Measurements from ENCODE around the gene NMRK2.

The NMRK2 gene

DNA sequence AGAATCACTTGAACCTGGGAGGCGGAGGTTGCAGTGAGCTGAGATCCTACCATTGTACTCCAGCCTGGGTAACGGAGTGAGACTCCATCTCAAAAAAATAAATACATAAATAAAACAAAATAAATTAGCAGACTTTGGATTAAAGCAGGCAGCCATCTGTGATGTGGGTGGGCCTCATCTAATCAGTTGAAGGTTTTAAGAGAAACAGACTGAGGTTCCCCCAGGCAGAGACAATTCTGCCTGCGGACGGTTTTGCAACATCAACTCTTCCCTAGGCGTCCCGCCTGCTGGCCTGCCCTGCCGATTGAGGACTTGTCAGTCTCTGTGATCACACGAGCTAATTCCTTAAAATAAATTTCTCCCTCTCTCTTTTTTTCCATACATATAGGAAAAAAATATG lies 28.6 kb upstream of the NMRK2 start:
- no peaks in the 10 kb centered on the region for H3K4me1 ChIP-seq (ENCODE audit: control insufficient read depth, insufficient read depth, low read length)
- H3K36me3 ChIP-seq (ENCODE audit: control insufficient read depth, insufficient read depth, low read length): peaks cover 6% of the 10 kb centered on the region
- no peak overlapping the region for H3K27ac ChIP-seq (ENCODE audit: insufficient read depth, low read depth, low read length, poor library complexity, severe bottlenecking)
- no peak overlapping the region for H3K4me3 ChIP-seq (ENCODE audit: insufficient read depth, low read depth, low read length)
- WGBS, 2 experiments: 93% methylated on average over 7 to 8 of the region's 8 CpGs
- H3K9me3 ChIP-seq (ENCODE audit: control insufficient read depth, low read length): no peaks in the 10 kb centered on the region
- H3K27me3 ChIP-seq (ENCODE audit: control insufficient read depth, insufficient read depth, low read length, poor library complexity, severe bottlenecking): no peaks in the 10 kb centered on the region

DNA sequence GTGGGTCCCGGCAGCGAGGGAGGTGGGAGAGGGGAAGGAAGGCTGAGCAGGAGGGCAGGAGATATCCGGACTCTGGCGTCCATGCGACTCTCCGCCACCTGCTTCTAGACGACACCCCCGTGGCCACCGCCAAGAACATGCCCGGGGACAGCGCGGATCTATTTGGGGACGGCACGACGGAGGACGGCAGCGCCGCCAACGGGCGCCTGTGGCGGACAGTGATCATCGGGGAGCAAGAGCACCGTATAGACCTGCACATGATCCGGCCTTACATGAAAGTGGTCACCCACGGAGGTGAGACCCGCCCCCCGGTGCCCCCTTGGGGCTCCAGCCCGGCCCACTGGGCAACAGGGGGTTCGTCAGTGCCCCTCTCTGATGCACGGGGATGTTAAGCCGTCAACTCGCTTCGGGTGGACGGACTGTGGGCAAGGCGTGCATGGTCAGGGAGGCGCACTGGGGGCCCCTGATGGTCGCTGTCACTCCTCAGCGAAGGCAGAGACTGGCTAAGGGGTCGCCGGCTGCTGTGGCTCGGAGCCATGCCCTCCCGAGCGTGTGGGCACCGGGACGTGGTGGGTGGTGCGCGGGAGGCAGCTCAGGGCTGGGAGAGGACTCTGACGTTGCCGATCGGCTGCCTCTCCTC lies 25.1 kb upstream of the NMRK2 start:
- no peak overlapping the region for H3K4me3 ChIP-seq (ENCODE audit: insufficient read depth, low read depth, low read length)
- H3K27me3 ChIP-seq (ENCODE audit: control insufficient read depth, insufficient read depth, low read length, poor library complexity, severe bottlenecking): no peaks in the 10 kb centered on the region
- 94% methylated on average over 50 of the region's 50 CpGs for WGBS, 2 experiments
- H3K27ac ChIP-seq (ENCODE audit: insufficient read depth, low read depth, low read length, poor library complexity, severe bottlenecking): no peak overlapping the region
- H3K4me1 ChIP-seq (ENCODE audit: control insufficient read depth, insufficient read depth, low read length): no peaks in the 10 kb centered on the region
- peaks cover 16% of the 10 kb centered on the region for H3K36me3 ChIP-seq (ENCODE audit: control insufficient read depth, insufficient read depth, low read length)
- peaks cover 5% of the 10 kb centered on the region for H3K9me3 ChIP-seq (ENCODE audit: control insufficient read depth, low read length)

DNA sequence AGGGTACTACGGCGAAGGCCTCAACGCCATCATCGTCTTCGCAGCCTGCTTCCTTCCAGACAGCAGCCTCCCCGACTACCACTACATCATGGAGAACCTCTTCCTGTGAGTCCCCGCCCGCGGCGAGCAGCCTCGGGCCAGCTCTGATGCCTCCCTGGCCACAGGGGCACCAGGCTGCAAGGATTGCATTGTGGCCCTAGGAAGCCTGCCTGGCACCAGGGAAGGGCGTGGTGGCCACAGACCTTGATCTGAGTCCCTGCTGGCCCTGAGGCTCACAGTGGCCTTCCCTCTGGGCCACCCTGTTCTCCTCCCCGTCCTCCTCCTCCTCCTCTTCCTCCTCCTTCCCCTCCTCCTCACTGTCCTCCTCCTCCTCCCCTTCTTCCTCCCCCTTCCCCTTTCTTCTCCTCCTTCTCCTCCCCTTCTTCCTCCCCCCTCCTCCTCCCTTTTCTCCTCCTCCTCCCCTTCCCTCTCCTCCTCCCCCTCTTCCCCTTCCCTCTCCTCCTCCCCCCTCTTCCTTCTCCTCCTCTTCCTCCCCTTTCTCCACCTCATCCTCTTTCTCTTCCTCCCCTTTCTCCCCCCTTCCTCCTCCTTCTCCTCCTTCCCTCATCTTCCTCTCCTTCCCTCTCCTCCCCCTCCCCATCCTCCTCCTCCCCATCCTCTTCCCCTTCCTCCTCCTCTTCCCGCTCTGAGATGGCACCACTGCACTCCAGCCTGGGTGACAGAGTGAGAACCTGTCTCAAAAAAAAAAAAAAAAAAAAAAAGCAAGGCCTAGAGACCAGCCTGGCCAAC lies 24.4 kb upstream of the NMRK2 start:
- no peaks in the 10 kb centered on the region for H3K27me3 ChIP-seq (ENCODE audit: control insufficient read depth, insufficient read depth, low read length, poor library complexity, severe bottlenecking)
- H3K4me1 ChIP-seq (ENCODE audit: control insufficient read depth, insufficient read depth, low read length): no peaks in the 10 kb centered on the region
- H3K36me3 ChIP-seq (ENCODE audit: control insufficient read depth, insufficient read depth, low read length): peaks cover 16% of the 10 kb centered on the region
- 85 to 89% methylated on average over 14 of the region's 14 CpGs for WGBS, 2 experiments
- no peak overlapping the region for H3K4me3 ChIP-seq (ENCODE audit: insufficient read depth, low read depth, low read length)
- H3K27ac ChIP-seq (ENCODE audit: insufficient read depth, low read depth, low read length, poor library complexity, severe bottlenecking): no peak overlapping the region
- H3K9me3 ChIP-seq (ENCODE audit: control insufficient read depth, low read length): peaks cover 5% of the 10 kb centered on the region

DNA sequence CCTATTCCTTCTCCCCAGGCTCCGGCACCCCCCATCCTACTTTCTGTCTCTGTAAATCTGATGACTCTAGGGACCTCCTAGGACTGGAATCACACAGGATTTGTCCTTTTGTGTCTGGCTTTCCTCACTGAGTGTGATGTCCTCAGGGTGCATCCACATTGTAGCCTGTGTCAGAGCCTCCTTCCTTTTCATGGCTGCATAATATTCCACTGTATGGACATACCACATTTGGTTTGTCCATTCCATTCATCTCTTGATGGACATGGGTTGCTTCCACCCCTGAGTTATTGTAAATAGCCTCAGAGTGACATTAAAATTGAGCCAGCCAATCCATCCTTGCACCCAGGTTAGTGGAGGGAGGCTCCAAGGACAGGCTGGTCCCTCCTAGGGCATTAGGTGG lies 22.8 kb upstream of the NMRK2 start:
- Histone ChIP-seq H3K27me3 (ENCODE audit: control insufficient read depth, insufficient read depth, low read length, poor library complexity, severe bottlenecking) (no peaks in the 10 kb centered on the region), H3K36me3 (ENCODE audit: control insufficient read depth, insufficient read depth, low read length) (peaks cover 16% of the 10 kb centered on the region), H3K4me1 (ENCODE audit: control insufficient read depth, insufficient read depth, low read length) (no peaks in the 10 kb centered on the region), H3K4me3 (ENCODE audit: insufficient read depth, low read depth, low read length) (no peak overlapping the region), H3K27ac (ENCODE audit: insufficient read depth, low read depth, low read length, poor library complexity, severe bottlenecking) (no peak overlapping the region), H3K9me3 (ENCODE audit: control insufficient read depth, low read length) (peaks cover 5% of the 10 kb centered on the region)
- WGBS, 2 experiments: 91 to 93% methylated on average over 1 of the region's 1 CpG

DNA sequence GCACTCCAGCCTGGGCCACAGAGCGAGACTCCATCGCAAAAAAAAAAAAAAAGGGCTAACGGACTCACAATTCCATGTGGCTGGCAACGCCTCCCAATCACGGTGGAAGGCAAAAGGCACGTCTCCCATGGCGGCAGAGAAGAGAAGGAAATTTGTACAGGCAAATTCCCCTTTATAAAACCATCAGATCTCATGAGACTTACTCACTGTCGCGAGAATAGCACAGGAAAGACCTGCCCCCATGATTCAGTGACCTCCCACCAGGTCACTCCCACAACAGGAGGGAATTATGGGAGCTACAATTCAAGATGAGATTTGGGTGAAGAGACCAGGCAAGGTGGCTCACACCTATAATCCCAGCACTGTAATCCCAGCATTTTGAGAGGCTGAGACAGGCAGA lies 18.7 kb upstream of the NMRK2 start:
- Histone ChIP-seq H3K36me3 (ENCODE audit: control insufficient read depth, insufficient read depth, low read length) (peaks cover 14% of the 10 kb centered on the region), H3K27ac (ENCODE audit: insufficient read depth, low read depth, low read length, poor library complexity, severe bottlenecking) (no peak overlapping the region), H3K4me1 (ENCODE audit: control insufficient read depth, insufficient read depth, low read length) (no peaks in the 10 kb centered on the region), H3K4me3 (ENCODE audit: insufficient read depth, low read depth, low read length) (no peak overlapping the region), H3K27me3 (ENCODE audit: control insufficient read depth, insufficient read depth, low read length, poor library complexity, severe bottlenecking) (no peaks in the 10 kb centered on the region), H3K9me3 (ENCODE audit: control insufficient read depth, low read length) (peaks cover 5% of the 10 kb centered on the region)
- WGBS, 2 experiments: 92 to 98% methylated on average over 9 of the region's 9 CpGs

DNA sequence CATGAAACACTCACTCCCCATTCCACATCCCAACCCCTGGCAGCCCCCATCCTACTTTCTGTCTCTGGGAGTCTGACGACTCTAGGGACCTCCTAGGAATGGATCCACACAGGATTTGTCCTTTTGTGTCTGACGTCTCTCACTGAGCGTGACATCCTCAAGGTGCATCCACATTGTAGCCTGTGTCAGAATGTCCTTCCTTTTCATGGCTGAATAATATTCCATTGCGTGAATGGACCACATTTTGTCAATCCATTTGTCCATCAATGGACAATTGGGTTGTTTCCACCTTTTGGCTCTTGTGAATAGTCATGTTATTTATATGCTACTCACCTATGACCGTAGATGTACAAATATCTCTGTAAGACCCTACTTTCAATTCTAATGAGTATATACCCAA lies 16.8 kb upstream of the NMRK2 start:
- WGBS, 2 experiments: 95 to 96% methylated on average over 4 to 5 of the region's 5 CpGs
- H3K36me3 ChIP-seq (ENCODE audit: control insufficient read depth, insufficient read depth, low read length): peaks cover 8% of the 10 kb centered on the region
- H3K27ac ChIP-seq (ENCODE audit: insufficient read depth, low read depth, low read length, poor library complexity, severe bottlenecking): no peak overlapping the region

DNA sequence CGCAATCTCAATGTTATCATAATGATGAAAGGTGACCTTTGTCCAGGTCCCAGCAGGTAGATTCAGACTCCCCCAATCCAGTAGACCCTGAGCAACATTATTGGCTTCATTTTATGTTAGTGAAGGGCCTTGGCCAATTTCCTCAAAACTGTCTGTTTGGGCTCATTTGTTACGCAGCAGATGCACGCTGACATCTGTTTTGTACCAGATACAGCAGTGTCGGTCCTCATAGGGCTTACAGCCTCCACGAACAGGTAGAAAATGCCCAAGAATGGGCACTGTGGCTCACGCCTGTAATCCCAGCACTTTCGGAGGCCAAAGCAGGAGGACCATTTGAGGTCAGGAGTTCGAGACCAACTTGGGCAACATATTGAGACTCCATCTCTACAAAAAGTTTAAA lies 13.1 kb upstream of the NMRK2 start:
- Histone ChIP-seq H3K4me1 (ENCODE audit: control insufficient read depth, insufficient read depth, low read length) (no peaks in the 10 kb centered on the region), H3K27ac (ENCODE audit: insufficient read depth, low read depth, low read length, poor library complexity, severe bottlenecking) (no peak overlapping the region), H3K9me3 (ENCODE audit: control insufficient read depth, low read length) (no peaks in the 10 kb centered on the region), H3K36me3 (ENCODE audit: control insufficient read depth, insufficient read depth, low read length) (peaks cover 12% of the 10 kb centered on the region), H3K4me3 (ENCODE audit: insufficient read depth, low read depth, low read length) (no peak overlapping the region), H3K27me3 (ENCODE audit: control insufficient read depth, insufficient read depth, low read length, poor library complexity, severe bottlenecking) (no peaks in the 10 kb centered on the region)
- WGBS, 2 experiments: 91 to 96% methylated on average over 8 of the region's 8 CpGs

More for the DNA sequence above, 16.8 kb upstream of the NMRK2 start:
- no peaks in the 10 kb centered on the region for H3K9me3 ChIP-seq (ENCODE audit: control insufficient read depth, low read length)
- H3K27me3 ChIP-seq (ENCODE audit: control insufficient read depth, insufficient read depth, low read length, poor library complexity, severe bottlenecking): no peaks in the 10 kb centered on the region
- no peak overlapping the region for H3K4me3 ChIP-seq (ENCODE audit: insufficient read depth, low read depth, low read length)
- no peaks in the 10 kb centered on the region for H3K4me1 ChIP-seq (ENCODE audit: control insufficient read depth, insufficient read depth, low read length)

DNA sequence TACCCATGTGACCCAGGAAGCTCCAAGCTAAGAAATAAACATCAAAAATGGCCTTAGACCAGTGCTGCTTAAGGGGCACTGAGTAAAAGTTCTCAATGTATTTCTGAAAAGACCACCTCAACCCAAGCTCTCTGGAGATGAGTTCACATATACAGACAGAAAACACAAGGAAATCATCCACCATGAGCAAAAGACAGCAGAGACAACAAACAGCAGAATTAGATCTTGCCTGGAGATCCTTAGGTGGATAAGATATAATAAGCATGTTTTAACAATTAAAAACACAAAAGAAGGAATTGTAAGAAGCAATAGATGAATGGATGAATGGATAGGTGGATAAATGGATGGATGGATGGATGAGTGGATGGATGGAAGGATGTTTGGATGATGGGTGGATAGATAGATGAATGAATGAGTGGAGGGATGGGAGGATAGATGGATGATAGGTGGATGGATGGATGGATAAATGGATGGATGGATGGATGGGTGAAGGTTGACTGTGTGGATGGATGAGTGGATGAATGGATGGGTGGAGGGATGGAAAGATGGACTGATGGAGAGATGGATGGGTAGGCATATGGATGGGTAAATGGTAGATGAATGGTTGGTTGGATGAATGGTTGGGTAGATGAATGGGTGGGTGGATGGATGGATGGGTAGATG lies 9.6 kb upstream of the NMRK2 start:
- Histone ChIP-seq H3K9me3 (ENCODE audit: control insufficient read depth, low read length) (no peaks in the 10 kb centered on the region), H3K27me3 (ENCODE audit: control insufficient read depth, insufficient read depth, low read length, poor library complexity, severe bottlenecking) (no peaks in the 10 kb centered on the region), H3K27ac (ENCODE audit: insufficient read depth, low read depth, low read length, poor library complexity, severe bottlenecking) (no peak overlapping the region), H3K36me3 (ENCODE audit: control insufficient read depth, insufficient read depth, low read length) (peaks cover 13% of the 10 kb centered on the region), H3K4me1 (ENCODE audit: control insufficient read depth, insufficient read depth, low read length) (no peaks in the 10 kb centered on the region), H3K4me3 (ENCODE audit: insufficient read depth, low read depth, low read length) (no peak overlapping the region)

DNA sequence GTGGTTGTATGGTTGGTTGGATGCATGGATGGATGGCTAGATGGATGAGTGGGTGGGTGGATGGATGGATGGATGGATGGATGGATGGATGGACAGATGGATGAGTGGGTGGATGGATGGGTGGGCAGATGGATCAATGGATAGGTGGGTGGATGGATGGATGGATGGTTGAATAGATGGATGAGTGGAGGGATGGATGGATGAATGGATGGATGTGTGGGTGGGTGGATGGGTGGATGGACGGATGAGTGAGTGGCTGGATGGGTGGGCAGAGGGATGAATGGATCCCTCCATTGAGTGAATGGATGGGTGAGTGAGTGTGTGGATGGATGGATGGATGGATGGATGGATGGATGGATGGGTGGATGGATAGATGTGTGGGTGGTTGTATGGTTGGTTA lies 9.0 kb upstream of the NMRK2 start:
- 91 to 95% methylated on average over 1 of the region's 1 CpG for WGBS, 2 experiments
- Histone ChIP-seq H3K27me3 (ENCODE audit: control insufficient read depth, insufficient read depth, low read length, poor library complexity, severe bottlenecking) (no peaks in the 10 kb centered on the region), H3K4me1 (ENCODE audit: control insufficient read depth, insufficient read depth, low read length) (no peaks in the 10 kb centered on the region), H3K36me3 (ENCODE audit: control insufficient read depth, insufficient read depth, low read length) (peaks cover 13% of the 10 kb centered on the region), H3K9me3 (ENCODE audit: control insufficient read depth, low read length) (no peaks in the 10 kb centered on the region), H3K27ac (ENCODE audit: insufficient read depth, low read depth, low read length, poor library complexity, severe bottlenecking) (no peak overlapping the region), H3K4me3 (ENCODE audit: insufficient read depth, low read depth, low read length) (no peak overlapping the region)

DNA sequence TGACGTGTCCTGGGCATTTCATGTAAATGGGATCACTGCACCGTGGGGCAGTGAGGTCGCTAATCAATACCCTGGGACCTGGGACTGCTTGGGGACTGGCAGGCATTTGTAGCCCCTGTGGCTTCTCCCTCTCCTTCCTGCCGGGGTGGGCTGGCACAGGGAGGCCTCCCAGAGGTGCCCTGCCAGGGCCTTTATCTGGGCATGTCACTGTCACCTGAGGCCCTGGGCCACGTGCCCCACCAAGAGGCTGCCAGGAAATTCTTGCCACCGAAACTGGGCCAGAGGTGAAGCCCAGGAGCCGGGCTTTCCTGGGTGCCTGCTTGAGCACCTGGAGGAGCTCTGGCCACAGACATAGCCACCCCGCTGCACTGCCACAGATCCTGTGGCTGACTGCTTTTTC lies 1.8 kb upstream of the NMRK2 start:
- Histone ChIP-seq H3K36me3 (ENCODE audit: control insufficient read depth, insufficient read depth, low read length) (no peaks in the 10 kb centered on the region), H3K27me3 (ENCODE audit: control insufficient read depth, insufficient read depth, low read length, poor library complexity, severe bottlenecking) (peaks cover 21% of the 10 kb centered on the region), H3K4me1 (ENCODE audit: control insufficient read depth, insufficient read depth, low read length) (peaks cover 3% of the 10 kb centered on the region), H3K4me3 (ENCODE audit: insufficient read depth, low read depth, low read length) (no peak overlapping the region), H3K9me3 (ENCODE audit: control insufficient read depth, low read length) (no peaks in the 10 kb centered on the region), H3K27ac (ENCODE audit: insufficient read depth, low read depth, low read length, poor library complexity, severe bottlenecking) (no peak overlapping the region)
- 88 to 89% methylated on average over 8 of the region's 8 CpGs for WGBS, 2 experiments
